UCSD-AML1 (cell line): ENCODE results near the gene SLCO3A1.
"Not testable (repeated sequence)": the region's sequence is repeated elsewhere in the genome, so short reads cannot be mapped to it uniquely, and the experiment has no call there.

ENCODE experiments used
- DNase-seq: peaks from one replicate; lab custom pipeline; 2025; ENCODE audit not compliant: unreplicated experiment; lab: John Stamatoyannopoulos, UW

The SLCO3A1 gene

DNA sequence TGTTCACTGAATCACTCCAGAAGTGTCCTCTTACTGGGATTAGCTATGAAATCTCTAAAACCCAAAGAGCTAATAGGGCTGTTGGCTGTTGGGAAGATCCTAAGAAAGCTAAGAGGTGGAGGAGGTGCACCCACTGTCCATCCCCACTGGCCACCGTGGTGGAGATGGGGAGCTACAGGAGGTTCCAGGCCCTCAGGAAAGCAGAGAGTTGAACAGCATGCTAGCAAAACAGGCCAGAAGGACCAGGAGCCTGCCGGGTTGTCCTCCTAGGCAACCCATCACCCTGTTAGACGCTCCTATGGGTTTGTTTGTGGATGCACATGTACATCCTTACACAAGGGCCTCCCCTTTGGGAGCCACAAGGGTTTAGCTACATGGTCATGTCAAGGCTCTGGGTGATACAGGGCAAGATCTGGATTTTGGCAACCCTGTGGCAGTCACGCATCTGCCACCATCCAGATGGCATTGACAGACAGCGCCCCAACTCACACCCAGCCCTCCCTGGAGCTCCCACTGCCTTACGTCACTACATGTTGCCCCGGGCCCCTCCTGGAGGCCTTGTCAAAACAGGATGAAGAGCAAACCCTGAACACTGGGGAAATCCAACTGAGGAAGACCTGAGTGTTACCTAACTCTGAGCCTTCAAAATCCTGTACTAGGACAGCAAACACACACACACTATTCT lies 208.1 kb downstream of the SLCO3A1 start:
- DNase-seq, result no peak

DNA sequence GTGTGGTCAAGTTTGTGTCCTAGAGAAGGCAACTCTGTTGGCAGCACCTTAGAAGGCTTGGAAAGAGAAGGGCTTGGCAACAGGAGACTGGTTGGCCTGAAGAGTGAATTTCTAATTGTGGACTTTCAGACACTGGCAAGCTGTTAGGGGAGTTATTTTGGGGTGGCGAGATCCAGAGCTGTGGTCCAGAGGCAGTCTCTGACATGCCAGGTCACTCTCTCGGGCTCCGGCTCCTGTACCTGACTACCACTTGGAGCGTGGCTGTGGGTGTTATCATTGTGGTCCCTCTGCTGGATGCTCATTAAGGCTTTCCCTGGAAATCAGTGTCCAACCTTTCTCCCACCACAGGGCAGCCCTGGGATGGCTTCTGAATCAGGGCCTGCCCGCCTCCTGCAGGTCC lies 209.0 kb downstream of the SLCO3A1 start:
- no peak for DNase-seq

DNA sequence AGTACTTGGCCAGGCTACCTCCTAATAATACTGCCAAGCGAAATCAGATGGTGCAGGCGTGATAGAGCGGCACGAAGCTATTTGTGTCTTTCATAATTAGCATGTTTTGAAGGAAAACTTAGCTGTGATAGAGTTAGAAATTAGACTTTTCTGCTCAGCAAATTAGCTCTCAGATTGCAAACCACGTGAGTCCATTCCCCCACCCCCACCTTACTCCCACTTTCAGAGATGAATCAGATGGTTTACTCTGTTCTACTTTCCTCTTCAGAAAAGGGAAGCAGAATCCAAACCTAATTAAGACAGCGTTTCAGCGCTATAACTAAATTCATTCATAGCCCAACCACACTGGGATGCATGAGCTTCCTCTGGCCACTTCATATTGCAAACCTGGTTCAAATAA lies 214.6 kb downstream of the SLCO3A1 start:
- DNase-seq, result no peak

DNA sequence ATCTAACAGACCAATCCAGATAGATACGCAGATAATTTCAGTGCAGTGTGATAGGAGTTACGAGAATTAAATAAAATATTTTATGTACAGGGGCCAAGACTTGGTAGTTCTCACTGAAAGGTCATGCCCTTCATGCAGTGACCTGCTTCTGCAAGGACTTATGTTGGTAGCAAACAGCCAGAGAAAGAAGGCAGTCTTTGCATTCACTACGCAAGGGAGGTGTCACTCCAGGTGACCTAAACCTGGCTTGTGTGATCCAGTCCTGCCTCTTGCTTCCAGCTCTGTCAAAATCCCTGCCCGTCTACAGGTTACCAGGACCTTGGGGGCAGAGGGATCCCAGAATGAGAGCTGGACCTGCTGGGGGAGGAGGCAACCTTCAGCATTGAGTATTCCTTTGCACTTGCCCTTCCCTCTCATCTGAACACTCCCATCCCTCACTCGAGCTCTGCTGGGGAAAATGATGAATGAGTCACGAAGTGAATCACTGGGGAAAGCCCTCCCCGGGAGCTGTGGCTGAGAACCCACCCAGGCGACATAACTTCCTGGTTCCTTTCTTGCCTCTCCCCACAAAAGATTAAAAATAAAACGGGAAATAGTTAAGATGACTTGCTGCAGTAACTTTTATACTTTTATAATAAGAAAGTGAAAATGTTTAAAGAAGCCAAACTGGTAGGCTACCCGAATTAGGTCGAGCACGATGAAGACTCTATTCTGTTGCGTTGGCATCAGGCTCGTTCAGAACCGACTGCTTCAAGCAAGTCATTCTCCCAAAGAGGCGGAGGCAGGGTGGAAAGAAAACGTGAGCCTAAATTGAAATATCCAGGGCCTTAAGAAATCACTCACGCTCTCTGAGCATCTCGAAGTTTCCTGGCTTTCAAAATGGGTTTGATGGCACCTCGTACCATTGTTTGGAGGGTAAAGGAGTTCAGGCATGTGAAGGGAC lies 216.1 kb downstream of the SLCO3A1 start:
- DNase-seq, result peak; percentile 67

DNA sequence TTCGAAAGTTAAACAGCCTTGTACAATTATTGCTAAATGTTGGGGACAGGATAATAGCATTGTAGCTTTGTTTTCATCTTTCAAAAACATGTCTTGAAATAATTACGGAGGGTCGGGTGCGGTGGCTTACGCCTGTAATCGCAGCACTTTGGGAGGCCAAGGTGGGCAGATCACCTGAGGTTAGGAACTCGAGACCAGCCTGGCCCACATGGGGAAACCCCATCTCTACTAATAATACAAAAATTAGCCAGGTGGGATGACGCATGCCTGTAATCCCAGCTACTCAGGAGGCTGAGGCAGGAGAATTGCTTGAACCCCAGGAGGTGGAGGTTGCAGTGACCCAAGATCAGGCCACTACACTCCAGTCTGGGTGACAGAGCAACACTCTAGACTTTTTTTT lies 216.7 kb downstream of the SLCO3A1 start:
- not testable (repeated sequence) for DNase-seq

DNA sequence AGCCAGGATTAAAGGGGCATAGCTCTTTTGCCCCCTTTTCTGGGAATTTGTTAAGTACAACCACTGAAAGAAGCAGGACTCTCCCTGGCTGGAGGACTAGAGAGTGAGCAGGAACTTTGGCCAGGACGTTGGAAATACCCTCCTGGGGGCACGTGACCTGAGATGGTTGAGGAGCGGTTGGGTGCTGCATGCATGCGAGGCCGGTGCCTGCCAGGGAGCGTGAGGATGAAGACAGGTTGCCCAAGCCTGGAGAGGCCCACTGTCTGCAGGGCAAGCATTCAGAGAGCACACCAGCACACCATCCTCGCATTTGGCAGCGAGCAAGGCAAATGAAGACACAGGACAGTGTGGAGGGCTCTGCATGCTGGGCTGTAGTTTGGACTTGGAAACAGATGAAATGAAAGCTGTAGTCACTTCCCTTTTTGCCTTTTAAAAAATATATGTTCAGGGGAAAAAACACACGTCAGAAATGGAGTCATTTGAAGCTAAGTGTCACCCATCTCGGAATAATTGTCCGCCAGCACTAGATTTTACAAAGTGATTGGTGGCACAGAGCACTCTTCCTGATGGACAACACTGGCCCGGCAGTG lies 217.6 kb downstream of the SLCO3A1 start:
- no peak for DNase-seq

DNA sequence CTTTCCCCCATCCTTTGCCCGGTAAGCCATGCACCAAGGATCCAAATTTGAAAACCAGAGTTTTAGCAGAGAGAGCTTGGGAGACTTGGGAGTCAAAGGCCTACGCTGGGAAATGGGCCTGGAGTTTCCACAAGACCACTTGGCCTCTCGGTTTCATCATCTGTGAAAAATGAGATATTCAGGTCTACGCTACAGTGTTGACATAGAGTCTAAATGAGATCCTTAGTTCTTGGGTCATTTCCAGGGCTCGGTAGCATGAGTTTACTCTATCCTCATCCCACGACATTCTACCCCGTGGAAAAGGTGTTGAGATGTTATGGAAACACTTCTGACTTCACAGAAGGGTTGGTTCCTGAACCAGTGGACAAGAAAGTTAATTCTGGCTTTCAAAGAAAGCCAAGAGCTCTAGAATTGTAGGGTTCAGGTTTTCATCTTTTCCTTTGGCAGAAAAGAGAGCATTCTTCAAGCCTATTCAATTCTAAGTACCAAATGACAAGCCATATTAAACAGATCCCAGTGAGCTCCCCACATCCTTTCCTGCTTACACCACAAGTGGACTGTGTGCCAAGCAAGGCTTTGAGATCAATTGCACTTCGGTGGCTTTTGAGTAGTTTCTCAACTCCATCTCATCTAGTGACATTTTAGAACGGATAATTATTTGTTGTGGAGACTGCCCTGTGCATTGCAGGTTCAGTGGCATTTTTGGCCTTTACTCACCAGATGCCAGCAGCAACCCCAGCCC lies 219.7 kb downstream of the SLCO3A1 start:
- no peak for DNase-seq

DNA sequence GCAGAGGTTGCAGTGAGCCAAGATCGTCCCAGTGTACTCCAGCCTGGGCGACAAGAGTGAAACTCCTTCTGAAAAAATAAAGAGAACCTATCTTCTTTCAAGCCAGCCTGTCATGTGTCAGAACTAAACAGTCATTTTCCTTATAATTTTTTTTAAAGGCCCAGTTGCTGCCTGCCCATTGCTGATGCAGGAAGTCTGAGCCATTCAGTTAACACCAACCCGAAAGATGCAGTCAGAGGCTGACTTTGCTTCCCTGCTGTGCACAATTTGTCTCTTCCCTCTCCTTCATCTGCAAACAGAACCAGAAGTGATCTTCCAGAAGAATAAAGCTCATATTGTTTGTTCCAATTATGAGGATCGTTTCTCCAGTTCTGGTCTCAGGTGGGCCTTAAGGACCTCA lies 220.6 kb downstream of the SLCO3A1 start:
- no peak for DNase-seq

DNA sequence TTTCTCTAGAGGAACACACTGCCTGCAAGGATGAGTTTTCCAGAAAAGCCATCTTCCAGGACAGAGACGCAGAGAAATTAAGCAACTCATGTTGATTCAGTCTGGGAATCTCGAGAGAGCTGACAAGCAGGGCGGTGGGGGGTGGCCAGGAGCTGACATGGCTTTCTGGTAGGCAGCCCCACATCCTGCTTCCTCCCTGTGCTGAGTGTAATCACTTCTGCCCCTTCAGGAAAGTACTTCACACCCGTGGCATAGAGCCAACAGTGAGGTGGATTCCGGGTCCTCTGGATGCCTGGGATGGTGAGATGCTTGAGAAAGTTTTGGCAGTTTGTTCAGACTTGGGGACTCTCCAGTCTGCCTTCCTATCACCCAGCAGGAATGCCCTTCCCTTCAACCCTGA lies 221.1 kb downstream of the SLCO3A1 start:
- peak; percentile 77 for DNase-seq

DNA sequence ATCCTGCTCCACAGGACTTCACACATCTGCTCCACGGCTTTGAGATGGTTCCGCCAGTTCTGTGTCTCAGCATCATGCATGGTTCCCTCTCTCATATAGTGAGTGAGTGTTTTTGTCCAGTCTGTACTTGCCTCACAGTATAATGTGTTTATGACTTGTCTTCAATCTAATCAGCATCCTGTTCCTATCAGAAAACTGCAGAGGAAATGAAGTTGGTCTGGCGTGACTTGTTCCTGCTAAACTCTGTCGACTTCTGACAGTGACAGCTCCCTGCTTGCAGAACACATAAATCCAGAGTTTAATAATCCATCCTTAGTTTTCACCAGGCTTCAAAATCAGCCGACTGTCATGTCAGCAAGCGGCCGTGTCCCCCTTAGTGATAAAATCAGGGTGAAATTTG lies 222.3 kb downstream of the SLCO3A1 start:
- DNase-seq, result no peak

DNA sequence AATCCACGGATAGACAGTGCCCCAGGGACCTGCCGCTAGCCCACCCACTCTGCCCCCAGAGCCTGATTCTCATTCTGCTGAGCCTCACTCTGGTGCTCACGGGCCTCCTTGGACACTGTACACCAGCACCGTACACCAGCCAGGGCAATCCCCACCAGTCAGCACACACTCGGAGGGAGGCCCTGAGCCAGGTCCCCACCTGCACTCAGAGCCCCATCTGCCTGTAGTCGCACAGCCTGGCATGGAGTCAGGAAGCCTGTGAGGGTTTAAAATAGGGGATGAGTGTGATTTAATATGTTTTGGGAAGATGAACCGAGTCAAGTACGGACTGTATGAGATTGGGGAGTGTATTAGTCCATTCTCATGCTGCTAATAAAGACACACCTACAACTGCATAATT lies 223.0 kb downstream of the SLCO3A1 start:
- no peak for DNase-seq

DNA sequence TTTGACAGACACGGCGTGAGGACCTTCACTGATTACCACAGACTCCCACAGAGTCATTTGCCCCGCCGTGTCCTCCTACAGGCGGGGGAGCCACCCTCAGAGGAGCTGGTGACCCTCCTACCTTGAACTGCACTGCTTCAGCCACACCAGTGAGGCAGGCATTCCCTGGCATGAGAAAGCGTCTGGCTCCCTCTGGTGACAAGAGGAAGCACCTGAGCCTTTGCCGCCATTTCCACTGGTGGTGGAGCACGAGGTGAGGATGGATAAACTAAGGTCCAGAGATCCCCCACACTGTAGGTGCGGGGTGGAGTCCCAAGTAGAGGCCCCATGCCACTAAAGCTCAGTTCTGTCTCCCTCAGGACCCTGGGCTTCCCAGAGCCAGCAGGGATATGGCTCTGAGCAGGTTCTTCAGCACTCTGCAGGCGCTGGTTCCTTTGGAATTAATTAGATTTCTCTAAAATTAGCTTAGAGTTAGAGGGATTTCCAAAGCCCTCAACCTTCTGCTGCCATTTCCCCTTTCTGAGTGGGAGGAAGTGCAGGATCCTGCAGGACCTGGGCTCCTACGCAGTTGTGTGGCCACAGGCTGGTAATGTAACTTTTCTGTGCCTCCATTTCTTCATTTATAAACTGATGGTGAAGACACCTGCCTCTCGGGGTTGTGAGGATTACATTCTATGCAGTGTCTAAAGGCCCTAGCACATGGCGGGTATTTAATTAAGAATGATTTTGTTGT lies 224.0 kb downstream of the SLCO3A1 start:
- DNase-seq, result peak; percentile 75

DNA sequence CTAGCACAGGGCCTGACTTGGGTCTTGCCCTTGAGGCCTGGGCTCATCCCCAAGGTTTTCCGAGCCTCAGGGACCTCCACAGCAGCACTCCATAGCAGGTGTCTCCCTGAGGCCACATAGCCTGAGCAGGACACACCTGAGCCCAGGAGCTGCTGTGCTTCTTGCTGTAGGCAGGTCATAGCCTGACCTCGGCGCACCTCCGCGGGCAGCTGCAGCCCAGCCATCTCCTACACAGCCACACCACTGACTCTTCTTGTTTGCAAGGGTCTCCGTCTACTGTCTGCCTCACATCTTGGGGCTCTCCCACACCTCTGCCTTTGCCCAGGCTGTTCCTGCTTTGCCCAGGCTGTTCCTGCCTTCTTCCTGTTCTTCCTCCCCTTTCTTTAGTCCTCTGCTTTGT lies 224.8 kb downstream of the SLCO3A1 start:
- no peak for DNase-seq

DNA sequence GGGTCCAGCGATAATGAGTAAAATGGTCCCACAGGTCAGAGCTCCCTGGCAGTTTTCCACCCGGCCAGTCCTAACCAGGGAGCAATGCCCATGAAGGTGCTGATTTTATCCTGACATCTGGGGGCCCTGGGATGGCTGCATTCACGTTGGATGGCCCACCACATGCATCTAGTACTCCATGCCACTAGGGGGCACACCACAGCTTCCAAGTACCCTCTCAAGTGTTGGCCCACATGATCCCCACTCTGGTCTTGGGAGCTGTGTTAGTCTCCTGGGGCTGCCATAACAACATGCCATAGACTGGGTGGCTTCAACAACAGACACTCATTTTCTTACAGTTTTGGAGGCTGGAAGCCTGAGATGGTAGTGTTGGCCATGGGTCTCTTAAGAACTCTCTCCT lies 225.5 kb downstream of the SLCO3A1 start:
- no peak for DNase-seq

DNA sequence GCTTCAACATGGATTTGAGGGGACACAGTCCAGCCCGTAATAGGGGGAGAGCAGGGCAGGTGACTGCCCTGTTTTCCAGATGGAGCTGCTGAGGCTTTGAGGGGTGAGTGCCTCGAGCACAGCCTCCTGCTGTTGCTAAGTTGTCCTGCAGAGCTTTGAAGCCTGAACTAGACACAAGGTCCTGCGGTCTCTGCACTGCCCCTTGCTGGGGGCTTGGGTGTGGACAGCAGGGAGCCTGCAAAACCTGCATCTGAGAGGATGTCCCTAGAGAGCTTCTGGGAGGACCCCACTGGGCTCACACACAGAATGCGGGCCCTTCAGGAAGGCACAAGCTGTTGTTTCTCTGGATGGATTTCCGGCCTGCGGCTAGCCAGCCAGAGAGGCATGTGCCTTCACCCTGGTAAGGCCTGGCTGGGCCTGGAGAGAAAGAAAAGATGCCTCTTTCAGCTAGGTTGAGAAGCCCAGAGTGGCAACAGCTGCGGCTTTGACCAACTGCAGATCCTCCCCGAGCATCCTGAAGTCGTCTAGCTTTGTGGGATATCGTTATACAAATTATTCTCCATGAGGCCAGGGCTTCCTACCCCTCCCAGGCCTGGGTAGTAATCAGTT lies 226.2 kb downstream of the SLCO3A1 start:
- DNase-seq, result no peak

DNA sequence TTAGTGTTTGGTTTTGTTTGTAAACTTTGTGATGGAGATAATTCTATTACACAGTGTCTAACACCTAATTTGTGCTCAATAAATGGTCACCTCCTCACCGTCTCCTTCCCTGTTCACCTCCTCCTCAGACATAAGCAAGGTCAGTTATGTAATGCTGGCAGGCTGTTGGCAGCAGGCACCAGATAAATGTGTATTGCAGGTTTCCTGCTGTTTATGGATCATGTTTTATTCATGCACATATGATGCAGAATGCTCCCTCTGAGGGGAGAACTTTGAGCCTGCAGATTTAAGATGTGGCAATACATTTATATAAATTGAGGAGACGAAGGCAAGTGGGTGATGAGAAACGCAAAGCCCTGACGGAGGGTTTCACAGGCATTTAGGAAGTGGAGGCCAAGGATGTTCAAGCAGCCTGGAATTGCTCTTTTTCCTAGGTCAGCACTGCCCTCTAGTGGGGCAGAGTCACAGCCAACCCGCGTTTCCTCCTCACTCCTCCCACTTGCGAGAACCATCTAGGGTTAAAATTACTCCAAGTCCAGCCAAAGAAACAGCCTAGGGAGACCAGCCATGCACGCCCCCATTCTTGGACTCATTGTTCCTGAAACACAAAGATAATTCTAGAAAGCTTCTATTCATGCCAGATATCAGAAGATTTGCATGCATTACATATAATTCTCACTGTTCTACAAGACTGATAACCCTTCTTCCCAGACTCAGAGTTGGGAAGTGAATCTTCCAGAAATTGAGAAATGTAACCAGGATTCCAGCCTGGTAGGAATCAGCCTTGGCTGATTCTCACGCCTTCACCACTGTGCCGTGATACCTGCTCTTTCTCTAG lies 228.7 kb downstream of the SLCO3A1 start:
- DNase-seq, result peak; percentile 70

DNA sequence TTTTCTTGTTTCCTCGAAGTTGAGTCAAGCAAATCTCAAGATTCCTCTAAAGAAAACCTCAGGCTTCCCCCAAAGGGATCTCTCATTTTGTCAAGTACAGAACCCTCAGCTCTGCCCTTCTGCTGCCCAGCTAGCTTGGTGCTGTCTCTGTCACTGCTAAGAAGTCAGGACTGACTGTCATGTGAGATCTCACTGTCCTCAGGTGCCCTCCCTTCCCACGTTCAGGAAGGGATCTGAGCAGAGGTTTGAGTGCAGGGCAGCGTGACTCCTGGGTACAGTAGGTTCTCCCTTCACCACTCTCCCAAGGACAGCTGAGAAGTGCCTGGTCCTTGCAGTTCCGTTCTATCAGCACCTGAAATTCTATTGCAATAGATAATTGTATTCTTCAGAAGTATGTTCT lies 229.7 kb downstream of the SLCO3A1 start:
- no peak for DNase-seq

DNA sequence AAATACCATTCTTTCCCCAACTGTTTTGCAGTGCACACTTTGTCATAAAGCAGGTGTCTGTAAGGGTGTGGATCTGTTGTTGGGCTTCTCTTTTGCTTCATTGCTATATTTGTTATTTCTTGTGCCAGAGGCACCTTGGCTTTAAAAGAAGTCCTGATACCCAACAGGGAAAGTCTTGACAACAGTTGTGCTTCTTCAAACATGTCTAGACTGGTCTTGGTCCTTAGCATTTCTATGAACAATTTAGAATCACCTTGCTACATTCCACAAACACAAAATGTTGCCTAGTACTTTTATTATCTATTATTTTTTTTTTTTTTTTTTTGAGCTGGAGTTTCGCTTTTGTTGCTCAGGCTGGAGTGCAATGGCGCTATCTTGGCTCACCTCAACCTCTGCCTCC lies 233.7 kb downstream of the SLCO3A1 start:
- no peak for DNase-seq

DNA sequence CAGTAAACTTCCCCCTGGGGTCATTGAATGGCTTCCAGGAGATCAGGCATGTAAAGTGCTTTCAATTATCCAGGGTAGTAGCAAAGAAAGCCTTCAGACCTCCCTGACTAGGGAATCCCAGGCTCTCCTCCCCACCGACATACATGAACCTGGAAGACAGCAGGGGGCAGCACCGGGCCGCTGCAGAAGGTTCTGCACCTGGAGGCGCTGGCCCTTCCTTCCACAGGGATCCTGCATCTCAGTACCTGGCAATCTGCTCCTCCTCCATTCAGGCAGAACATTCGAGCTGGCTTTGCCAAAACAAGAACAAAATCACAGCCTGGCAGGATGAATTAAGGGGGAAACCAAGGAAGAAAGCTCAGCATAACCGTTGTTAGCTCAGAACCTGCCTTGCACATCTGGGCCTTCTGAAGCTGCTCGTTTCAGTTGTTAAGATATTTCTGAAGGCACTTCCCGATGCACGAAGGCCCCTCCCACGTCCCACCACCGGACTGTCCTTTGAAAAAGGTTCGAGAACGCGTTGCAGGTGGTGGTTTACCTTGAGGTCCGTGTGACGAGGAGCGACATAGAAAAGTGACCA lies 237.7 kb downstream of the SLCO3A1 start:
- DNase-seq, result peak; percentile 34
